ENCODE measurements around the gene BCLAF1.

The BCLAF1 gene

GRCh38 chr6:136213012-136213539 lies 76.6 kb downstream of the BCLAF1 start:
- H2BK120ac ChIP-seq (ENCODE audit: low read depth, low read length), result no peak overlapping the region
- no peaks in the 10 kb centered on the region for H3K36me3 ChIP-seq (ENCODE audit: control insufficient read depth in 1 of 2, insufficient read depth in 2 of 2, low read depth in 1 of 2, low read length in 2 of 2)

GRCh38 chr6:136212608-136213007 lies 77.0 kb downstream of the BCLAF1 start:
- no peaks in the 10 kb centered on the region for H3K9me3 ChIP-seq (ENCODE audit: control insufficient read depth, low read length)
- no peak overlapping the region for H3K23ac ChIP-seq (ENCODE audit: low read length in 2 of 2)
- H3K4me2 ChIP-seq (ENCODE audit: low read length, poor library complexity, severe bottlenecking), result no peak overlapping the region
- H3K9ac ChIP-seq (ENCODE audit: low read length), result no peak overlapping the region
- no peak overlapping the region for H3K18ac ChIP-seq (ENCODE audit: low read depth in 1 of 2, low read length in 2 of 2)
- no peak overlapping the region for H2BK15ac ChIP-seq (ENCODE audit: low read depth, poor library complexity, severe bottlenecking)
- DNase-seq, result no peak
- H3K4me1 ChIP-seq (ENCODE audit: control insufficient read depth, insufficient read depth, low read depth, low read length), result no peaks in the 10 kb centered on the region
- no peak overlapping the region for H3K4ac ChIP-seq (ENCODE audit: low read depth in 1 of 2, low read length in 2 of 2)
- H2BK12ac ChIP-seq (ENCODE audit: low read length in 2 of 2), result no peak overlapping the region
- H3K4me3 ChIP-seq (ENCODE audit: insufficient read depth in 1 of 2, low read depth in 1 of 2, low read length in 2 of 2), result no peak overlapping the region
- H4K8ac ChIP-seq (ENCODE audit: low read length), result no peak overlapping the region
- H2BK120ac ChIP-seq (ENCODE audit: low read depth, low read length), result no peak overlapping the region
- no peak overlapping the region for H2AFZ ChIP-seq (ENCODE audit: low read depth, low read length)
- H3K27me3 ChIP-seq (ENCODE audit: control insufficient read depth in 1 of 2, insufficient read depth in 1 of 2, low read length in 2 of 2), result no peaks in the 10 kb centered on the region
- no peak overlapping the region for H3K27ac ChIP-seq (ENCODE audit: low read length, poor library complexity, severe bottlenecking)
- no peak overlapping the region for H2BK5ac ChIP-seq (ENCODE audit: low read depth, low read length, poor library complexity, severe bottlenecking)
- H3K36me3 ChIP-seq (ENCODE audit: control insufficient read depth in 1 of 2, insufficient read depth in 2 of 2, low read depth in 1 of 2, low read length in 2 of 2), result no peaks in the 10 kb centered on the region
- no CpG with 5 or more reads among the region's 2 CpGs for WGBS
- H4K91ac ChIP-seq (ENCODE audit: low read length), result no peak overlapping the region
- H3K79me1 ChIP-seq (replicated peaks; ENCODE audit: low read length, poor library complexity, severe bottlenecking), result no peaks in the 10 kb centered on the region
- no peak overlapping the region for H2AK5ac ChIP-seq (ENCODE audit: low read length, severe bottlenecking)
- no peak overlapping the region for H3K14ac ChIP-seq (ENCODE audit: low read length in 2 of 2)

More at GRCh38 chr6:136213012-136213539, 76.6 kb downstream of the BCLAF1 start:
- H3K9me3 ChIP-seq (ENCODE audit: control insufficient read depth, low read length), result no peaks in the 10 kb centered on the region
- no peak overlapping the region for H3K9ac ChIP-seq (ENCODE audit: low read length)
- H2AK5ac ChIP-seq (ENCODE audit: low read length, severe bottlenecking), result no peak overlapping the region
- no peak overlapping the region for H3K27ac ChIP-seq (ENCODE audit: low read length, poor library complexity, severe bottlenecking)
- H3K23ac ChIP-seq (ENCODE audit: low read length in 2 of 2), result no peak overlapping the region
- no peak overlapping the region for H3K14ac ChIP-seq (ENCODE audit: low read length in 2 of 2)
- no peak overlapping the region for H4K91ac ChIP-seq (ENCODE audit: low read length)
- no peak overlapping the region for H4K8ac ChIP-seq (ENCODE audit: low read length)
- no peak overlapping the region for H3K4ac ChIP-seq (ENCODE audit: low read depth in 1 of 2, low read length in 2 of 2)
- H2BK5ac ChIP-seq (ENCODE audit: low read depth, low read length, poor library complexity, severe bottlenecking), result no peak overlapping the region
- H3K4me1 ChIP-seq (ENCODE audit: control insufficient read depth, insufficient read depth, low read depth, low read length), result no peaks in the 10 kb centered on the region
- H3K4me2 ChIP-seq (ENCODE audit: low read length, poor library complexity, severe bottlenecking), result no peak overlapping the region
- no peak overlapping the region for H2BK15ac ChIP-seq (ENCODE audit: low read depth, poor library complexity, severe bottlenecking)
- no peak overlapping the region for H3K18ac ChIP-seq (ENCODE audit: low read depth in 1 of 2, low read length in 2 of 2)
- H2AFZ ChIP-seq (ENCODE audit: low read depth, low read length), result no peak overlapping the region
- H3K27me3 ChIP-seq (ENCODE audit: control insufficient read depth in 1 of 2, insufficient read depth in 1 of 2, low read length in 2 of 2), result no peaks in the 10 kb centered on the region
- DNase-seq, result peak; percentile 62
- H3K79me1 ChIP-seq (replicated peaks; ENCODE audit: low read length, poor library complexity, severe bottlenecking), result no peaks in the 10 kb centered on the region
- no peak overlapping the region for H2BK12ac ChIP-seq (ENCODE audit: low read length in 2 of 2)
- H3K4me3 ChIP-seq (ENCODE audit: insufficient read depth in 1 of 2, low read depth in 1 of 2, low read length in 2 of 2), result no peak overlapping the region
- 76% methylated on average over 3 of the region's 5 CpGs for WGBS

GRCh38 chr6:136210398-136211165 lies 79.1 kb downstream of the BCLAF1 start:
- H2BK12ac ChIP-seq (ENCODE audit: low read length in 2 of 2), result no peak overlapping the region
- H3K4me3 ChIP-seq (ENCODE audit: insufficient read depth in 1 of 2, low read depth in 1 of 2, low read length in 2 of 2), result no peak overlapping the region
- H3K4ac ChIP-seq (ENCODE audit: low read depth in 1 of 2, low read length in 2 of 2), result no peak overlapping the region
- no peak overlapping the region for H4K8ac ChIP-seq (ENCODE audit: low read length)
- no peaks in the 10 kb centered on the region for H3K36me3 ChIP-seq (ENCODE audit: control insufficient read depth in 1 of 2, insufficient read depth in 2 of 2, low read depth in 1 of 2, low read length in 2 of 2)
- DNase-seq, result peak; percentile 29
- H2AK5ac ChIP-seq (ENCODE audit: low read length, severe bottlenecking), result no peak overlapping the region
- no peaks in the 10 kb centered on the region for H3K4me1 ChIP-seq (ENCODE audit: control insufficient read depth, insufficient read depth, low read depth, low read length)
- H3K27ac ChIP-seq (ENCODE audit: low read length, poor library complexity, severe bottlenecking), result no peak overlapping the region
- H3K9ac ChIP-seq (ENCODE audit: low read length), result no peak overlapping the region
- no peak overlapping the region for H3K4me2 ChIP-seq (ENCODE audit: low read length, poor library complexity, severe bottlenecking)
- no peaks in the 10 kb centered on the region for H3K27me3 ChIP-seq (ENCODE audit: control insufficient read depth in 1 of 2, insufficient read depth in 1 of 2, low read length in 2 of 2)
- H2BK5ac ChIP-seq (ENCODE audit: low read depth, low read length, poor library complexity, severe bottlenecking), result no peak overlapping the region
- no peaks in the 10 kb centered on the region for H3K9me3 ChIP-seq (ENCODE audit: control insufficient read depth, low read length)
- no peaks in the 10 kb centered on the region for H3K79me1 ChIP-seq (replicated peaks; ENCODE audit: low read length, poor library complexity, severe bottlenecking)
- no peak overlapping the region for H3K18ac ChIP-seq (ENCODE audit: low read depth in 1 of 2, low read length in 2 of 2)
- no peak overlapping the region for H2BK15ac ChIP-seq (ENCODE audit: low read depth, poor library complexity, severe bottlenecking)
- H4K91ac ChIP-seq (ENCODE audit: low read length), result no peak overlapping the region
- 96% methylated on average over 10 of the region's 13 CpGs for WGBS
- H3K14ac ChIP-seq (ENCODE audit: low read length in 2 of 2), result no peak overlapping the region
- no peak overlapping the region for H2BK120ac ChIP-seq (ENCODE audit: low read depth, low read length)
- H3K23ac ChIP-seq (ENCODE audit: low read length in 2 of 2), result no peak overlapping the region
- no peak overlapping the region for H2AFZ ChIP-seq (ENCODE audit: low read depth, low read length)

- H3K4ac ChIP-seq (ENCODE audit: low read depth in 1 of 2, low read length in 2 of 2), result no peak overlapping the region
Measured at GRCh38 chr6:136209496-136209895, 80.2 kb downstream of the BCLAF1 start.

More at GRCh38 chr6:136209496-136209895, 80.2 kb downstream of the BCLAF1 start:
- H2BK15ac ChIP-seq (ENCODE audit: low read depth, poor library complexity, severe bottlenecking), result no peak overlapping the region
- H3K18ac ChIP-seq (ENCODE audit: low read depth in 1 of 2, low read length in 2 of 2), result no peak overlapping the region
- no peaks in the 10 kb centered on the region for H3K9me3 ChIP-seq (ENCODE audit: control insufficient read depth, low read length)
- H2AK5ac ChIP-seq (ENCODE audit: low read length, severe bottlenecking), result no peak overlapping the region
- H3K4me3 ChIP-seq (ENCODE audit: insufficient read depth in 1 of 2, low read depth in 1 of 2, low read length in 2 of 2), result no peak overlapping the region
- 86% methylated on average over 1 of the region's 2 CpGs for WGBS
- no peak overlapping the region for H3K27ac ChIP-seq (ENCODE audit: low read length, poor library complexity, severe bottlenecking)
- no peaks in the 10 kb centered on the region for H3K4me1 ChIP-seq (ENCODE audit: control insufficient read depth, insufficient read depth, low read depth, low read length)
- no peak overlapping the region for H4K91ac ChIP-seq (ENCODE audit: low read length)
- H3K23ac ChIP-seq (ENCODE audit: low read length in 2 of 2), result no peak overlapping the region
- H2AFZ ChIP-seq (ENCODE audit: low read depth, low read length), result no peak overlapping the region
- H2BK12ac ChIP-seq (ENCODE audit: low read length in 2 of 2), result no peak overlapping the region
- no peak overlapping the region for H4K8ac ChIP-seq (ENCODE audit: low read length)
- H3K9ac ChIP-seq (ENCODE audit: low read length), result no peak overlapping the region
- no peak for DNase-seq
- H2BK120ac ChIP-seq (ENCODE audit: low read depth, low read length), result no peak overlapping the region
- no peaks in the 10 kb centered on the region for H3K36me3 ChIP-seq (ENCODE audit: control insufficient read depth in 1 of 2, insufficient read depth in 2 of 2, low read depth in 1 of 2, low read length in 2 of 2)
- H3K27me3 ChIP-seq (ENCODE audit: control insufficient read depth in 1 of 2, insufficient read depth in 1 of 2, low read length in 2 of 2), result no peaks in the 10 kb centered on the region
- no peak overlapping the region for H3K4me2 ChIP-seq (ENCODE audit: low read length, poor library complexity, severe bottlenecking)
- no peaks in the 10 kb centered on the region for H3K79me1 ChIP-seq (replicated peaks; ENCODE audit: low read length, poor library complexity, severe bottlenecking)
- no peak overlapping the region for H3K14ac ChIP-seq (ENCODE audit: low read length in 2 of 2)
- no peak overlapping the region for H2BK5ac ChIP-seq (ENCODE audit: low read depth, low read length, poor library complexity, severe bottlenecking)

All from mesenchymal stem cell (in vitro differentiated cells and primary cell).